GM18868 (cell line): ENCODE data around the gene KCNQ1.

Experiments
- ATAC-seq: cut with Tn5 transposase; IDR thresholded peaks from one replicate; pipeline ENCODE4 v1.9.1; 2021; ENCODE audit warnings: mild to moderate bottlenecking, moderate library complexity; ENCODE audit not compliant: unreplicated experiment

Gene KCNQ1

GRCh38 chr11:2781408-2782274 is 336.8 kb downstream of the KCNQ1 start:
- no peak for ATAC-seq

- ATAC-seq, result no peak
Measured at GRCh38 chr11:2782769-2783168, 338.0 kb downstream of the KCNQ1 start.

DNA sequence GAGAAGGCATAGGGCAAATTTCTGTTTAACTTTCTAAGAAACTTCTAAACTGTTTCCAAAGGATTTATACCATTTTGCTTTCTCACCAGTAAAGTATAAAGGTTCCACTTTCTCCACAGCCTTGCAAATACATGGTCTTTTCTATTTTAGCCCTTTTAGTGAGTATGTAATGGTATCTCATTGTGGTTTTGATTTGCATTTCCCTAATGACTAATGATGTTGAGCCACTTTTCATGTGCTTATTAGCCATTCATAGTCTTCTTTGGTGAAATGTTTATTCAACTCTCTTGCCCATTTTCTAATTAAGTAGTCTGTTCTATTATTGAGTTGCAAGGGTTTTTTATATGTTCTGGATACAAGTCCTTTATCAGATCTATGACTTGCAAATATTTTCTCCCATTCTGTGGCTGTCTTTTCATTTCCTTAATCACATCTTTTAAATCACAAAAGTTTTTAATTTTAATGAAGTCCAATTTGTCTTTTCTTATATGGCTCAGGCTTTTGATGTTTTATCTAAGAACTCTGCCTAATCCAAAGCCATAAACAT is 338.8 kb downstream of the KCNQ1 start:
- no peak for ATAC-seq

GRCh38 chr11:2787816-2788167 is 343.0 kb downstream of the KCNQ1 start:
- no peak for ATAC-seq

GRCh38 chr11:2788168-2789071 is 343.6 kb downstream of the KCNQ1 start:
- no peak for ATAC-seq

DNA sequence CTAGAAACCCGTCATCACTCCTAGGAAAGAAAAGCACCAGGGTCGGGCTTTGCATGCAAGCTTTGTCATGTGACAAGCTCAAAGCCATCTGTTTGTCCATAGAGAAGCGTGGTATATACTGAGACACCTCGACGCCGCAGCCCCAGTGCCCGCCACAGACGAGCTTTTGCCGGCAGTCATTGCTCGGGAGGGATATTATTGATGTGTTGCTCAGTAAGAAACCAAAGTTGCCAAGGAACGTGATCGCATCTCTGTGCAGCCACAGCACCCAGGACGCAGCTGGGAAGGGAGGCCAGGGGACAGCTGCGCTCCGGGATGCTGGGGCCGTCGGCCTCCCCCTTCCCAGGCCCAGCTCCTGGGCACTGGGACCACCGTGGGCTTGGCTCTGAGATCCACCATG is 344.5 kb downstream of the KCNQ1 start:
- no peak for ATAC-seq

DNA sequence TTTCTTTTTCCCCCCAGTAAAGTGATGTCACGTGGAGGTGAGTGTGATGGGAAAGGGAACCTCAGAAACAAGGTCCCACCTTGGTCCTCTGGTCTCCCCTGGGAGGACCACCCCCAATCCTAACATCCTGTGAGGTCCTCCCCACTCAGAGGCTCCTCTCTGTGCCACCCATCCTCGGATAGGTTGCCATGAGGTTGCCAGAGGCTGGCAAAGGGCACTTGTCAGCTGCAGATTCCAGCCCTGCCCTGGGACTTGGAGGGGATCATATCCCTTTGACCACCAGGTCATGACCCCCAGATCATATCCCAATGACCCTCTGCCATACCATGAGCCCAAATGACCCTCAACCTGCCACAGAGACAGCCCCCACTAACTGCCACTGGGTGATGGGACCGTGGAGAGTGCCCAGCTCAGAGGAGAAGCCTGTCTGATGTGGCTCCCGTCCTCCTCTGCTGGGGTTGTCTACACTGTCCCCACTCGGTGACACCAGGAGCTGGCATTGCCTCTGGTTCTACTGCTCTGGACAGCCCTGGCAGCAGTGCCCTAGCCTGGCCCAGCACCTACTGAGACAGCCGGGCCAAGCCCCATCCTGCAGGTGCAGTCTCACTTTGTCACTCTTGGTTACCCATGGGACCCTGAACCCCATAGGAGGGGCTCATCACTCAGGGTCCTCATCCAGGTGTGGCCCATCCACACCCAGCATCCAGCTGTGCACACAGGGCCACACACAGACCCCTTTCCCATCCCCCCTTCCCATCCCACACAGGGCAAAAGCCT is 345.2 kb downstream of the KCNQ1 start:
- no peak for ATAC-seq

DNA sequence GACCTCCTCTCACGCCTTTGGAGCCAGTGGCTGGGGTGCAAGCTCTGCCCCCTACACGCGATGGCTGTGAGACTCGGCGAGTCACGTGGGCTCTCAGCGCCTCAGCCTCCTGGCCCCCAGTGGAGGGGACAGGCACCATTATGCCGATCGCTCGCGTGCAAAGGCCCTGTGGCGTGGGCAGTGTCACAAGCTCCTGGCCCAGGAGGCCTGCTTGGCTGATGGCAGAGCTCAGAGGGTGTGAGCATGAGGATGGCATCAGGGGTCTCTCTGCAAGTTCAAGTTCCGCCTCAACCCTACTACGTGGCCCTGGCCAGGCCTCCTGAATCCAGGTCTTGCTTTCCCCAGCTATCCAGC is 345.7 kb downstream of the KCNQ1 start:
- no peak for ATAC-seq

DNA sequence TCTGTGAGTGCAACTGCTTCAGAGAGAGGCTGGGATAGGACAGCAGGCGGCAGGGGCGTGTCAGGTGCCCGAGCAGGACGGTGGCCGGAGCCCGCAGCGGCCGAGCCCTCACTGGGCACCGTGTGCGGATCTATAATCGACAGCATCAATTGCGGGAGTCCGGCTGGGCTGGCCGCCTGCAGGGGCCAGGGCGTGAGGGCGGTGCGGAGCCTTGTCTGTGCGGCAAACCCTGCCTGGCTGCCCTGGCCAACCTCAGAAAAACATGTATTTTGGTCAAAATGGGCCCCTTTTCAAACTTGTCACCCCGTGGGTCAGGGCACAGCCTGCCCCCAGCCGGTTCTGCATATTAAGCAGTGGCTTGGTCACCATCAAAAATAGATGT is 346.3 kb downstream of the KCNQ1 start:
- no peak for ATAC-seq

GRCh38 chr11:2791521-2792380 is 346.9 kb downstream of the KCNQ1 start:
- no peak for ATAC-seq

DNA sequence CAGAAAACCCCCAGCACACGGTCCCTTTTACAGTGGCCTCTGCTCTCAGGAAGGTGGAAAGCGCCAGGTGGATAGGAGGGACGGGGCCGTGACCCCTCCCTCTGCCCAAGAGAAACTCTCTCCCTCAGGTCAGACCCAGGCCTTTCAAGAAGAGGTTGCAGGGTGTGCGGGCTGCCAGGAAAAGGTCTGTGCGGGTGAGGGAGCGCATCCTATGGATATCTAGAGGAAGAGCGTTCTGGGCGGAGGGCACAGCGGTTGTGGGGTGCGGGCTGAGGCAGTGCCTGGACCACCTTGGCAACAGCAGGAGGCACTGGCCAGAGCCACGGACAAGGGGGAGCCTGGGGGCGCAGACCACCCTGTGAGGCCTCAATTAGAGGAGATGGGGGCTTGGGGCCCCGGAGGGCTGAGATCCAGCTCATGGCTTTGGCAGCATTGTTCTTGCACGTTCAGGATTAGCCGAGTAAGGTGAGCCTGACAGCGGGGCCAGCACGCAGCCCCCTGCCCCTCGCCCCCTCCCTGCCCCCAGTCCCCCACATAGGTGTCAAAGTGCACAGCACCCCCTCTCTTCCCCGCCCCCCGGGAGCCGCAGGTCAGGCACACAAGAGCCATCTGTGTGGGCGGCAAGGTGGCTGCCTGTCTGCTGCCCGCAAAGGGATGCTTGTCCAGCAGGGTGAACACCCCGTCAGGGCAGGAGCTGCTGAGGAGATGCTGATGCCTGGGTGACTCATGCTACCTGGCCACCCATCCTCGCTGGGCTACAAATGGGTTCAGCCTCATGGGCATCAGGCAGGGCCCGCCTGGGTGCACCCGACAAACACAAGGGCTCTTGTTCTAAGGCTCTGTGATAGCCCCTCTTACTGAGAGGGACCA is 347.8 kb downstream of the KCNQ1 start:
- ATAC-seq, result no peak

- ATAC-seq, result no peak
Measured at GRCh38 chr11:2793701-2794045, 348.9 kb downstream of the KCNQ1 start.

- ATAC-seq, result no peak
Measured at GRCh38 chr11:2794046-2794967, 349.5 kb downstream of the KCNQ1 start.

- ATAC-seq, result no peak
Measured at GRCh38 chr11:2794968-2795322, 350.1 kb downstream of the KCNQ1 start.

- ATAC-seq, result no peak
Measured at GRCh38 chr11:2795491-2795991, 350.7 kb downstream of the KCNQ1 start.

DNA sequence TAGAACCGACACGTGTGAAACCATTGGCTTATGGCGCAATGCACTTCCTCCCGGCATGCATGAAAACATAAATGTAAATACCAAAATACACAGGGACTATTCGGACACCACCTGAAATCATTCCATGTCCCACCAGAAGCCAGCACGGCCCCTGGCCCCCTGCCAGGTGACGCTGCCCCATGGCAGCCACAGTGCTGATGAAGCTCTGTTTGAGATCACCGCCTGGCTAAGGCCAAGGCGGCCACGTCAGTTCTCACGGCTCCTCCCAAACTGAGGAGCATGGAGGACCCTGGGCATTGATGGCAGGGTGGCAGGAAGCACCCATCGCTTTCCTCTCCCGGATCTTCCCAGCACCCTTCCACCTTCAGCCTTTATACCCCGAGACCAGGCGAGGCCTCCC is 351.3 kb downstream of the KCNQ1 start:
- ATAC-seq, result no peak

DNA sequence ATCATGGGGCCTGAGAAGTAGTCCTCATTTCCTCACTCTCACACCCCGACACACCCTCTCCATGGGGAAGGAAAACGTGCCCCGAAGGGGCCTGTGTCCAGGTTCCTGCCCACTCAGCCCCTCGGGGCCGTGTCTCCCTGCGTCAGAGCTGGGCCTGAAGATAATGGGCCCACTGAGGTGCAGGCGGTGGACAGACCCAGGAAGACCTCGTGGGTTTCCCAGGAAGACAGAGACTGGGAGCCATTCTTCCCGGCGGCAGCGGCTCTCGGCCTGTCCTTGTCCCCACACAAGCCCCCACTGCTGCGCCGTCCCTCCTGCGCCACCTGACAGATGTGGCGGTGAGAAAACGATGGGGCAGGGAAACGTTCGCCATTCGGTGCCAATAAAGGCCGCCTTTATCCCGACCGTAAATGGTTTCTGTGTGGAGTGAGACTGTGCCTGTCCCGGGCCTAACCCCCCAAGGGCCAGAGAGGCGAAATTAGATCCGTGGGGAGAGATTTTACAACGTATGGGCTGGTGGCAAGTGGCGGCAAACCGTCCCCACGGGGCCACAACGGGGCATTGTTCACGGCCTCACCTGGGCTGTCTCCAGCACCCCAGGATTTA is 351.8 kb downstream of the KCNQ1 start:
- ATAC-seq, result no peak
